K562 (cell line): Measurements from ENCODE around the gene GPR107. TPM values are rescaled to one million over a fixed set of nuclear protein-coding genes. Genes with fewer than 3 reads are reported as not detected.

Experiments used
- BACH1 ChIP-seq: fragments of 200-800 bp; sonication (Bioruptor generic); IDR thresholded peaks from 2 replicates; pipeline ENCODE4 v1.6.1; 2016; ENCODE audit warnings: missing genetic modification characterization, missing compliant biosample characterization
- CCNT2 ChIP-seq: IDR thresholded peaks from 2 replicates; pipeline ENCODE4 v1.6.1; 2011; ENCODE audit warnings: borderline replicate concordance, low read depth, mild to moderate bottlenecking, moderate library complexity, mixed read lengths, low read length; ENCODE audit not compliant: insufficient read length; ENCODE audit errors: extremely low read depth
- CHD4 ChIP-seq: fragments of 200-600 bp; sonication (generic); IDR thresholded peaks from 3 replicates; pipeline ENCODE4 v1.6.1; 2012; ENCODE audit warnings: low read depth, mild to moderate bottlenecking, mixed read lengths, low read length, inconsistent platforms; ENCODE audit not compliant: insufficient read depth, insufficient replicate concordance, poor library complexity, severe bottlenecking
- GABPA ChIP-seq: fragments of 200-800 bp; sonication (Bioruptor generic); conservative IDR thresholded peaks from 2 replicates; pipeline ENCODE4 v1.6.1; 2016; ENCODE audit warnings: low read depth, missing genetic modification characterization, missing compliant biosample characterization
- HDAC2 ChIP-seq: fragments of 450-650 bp; IDR thresholded peaks from 2 replicates; pipeline ENCODE4 v1.6.1; 2016; ENCODE audit warnings: mild to moderate bottlenecking
- KLF6 ChIP-seq: fragments of 250-450 bp; sonication (Bioruptor Pico); IDR thresholded peaks from 2 replicates; pipeline ENCODE4 v1.4.0; 2020; ENCODE audit warnings: mild to moderate bottlenecking, moderate library complexity, borderline replicate concordance
- MTA1 ChIP-seq: fragments of 450-650 bp; IDR thresholded peaks from 2 replicates; pipeline ENCODE4 v1.6.1; 2017; ENCODE audit warnings: borderline replicate concordance
- NCOA4 ChIP-seq: fragments of 450-650 bp; IDR thresholded peaks from 2 replicates; pipeline ENCODE4 v1.6.1; 2018; ENCODE audit warnings: mild to moderate bottlenecking; ENCODE audit not compliant: partially characterized antibody
- RBM22 ChIP-seq: fragments of 200-400 bp; formaldehyde crosslinking; IDR thresholded peaks from 2 replicates; pipeline ENCODE4 v1.6.1; 2018; ENCODE audit warnings: low read length, low read depth; ENCODE audit not compliant: poor library complexity, severe bottlenecking
- RBM39 ChIP-seq: fragments of 200-400 bp; formaldehyde crosslinking; optimal IDR thresholded peaks from 2 replicates; pipeline ENCODE3; 2018; ENCODE audit warnings: low read depth, low read length
- RFX7 ChIP-seq: fragments of 250-450 bp; sonication (Bioruptor Pico); IDR thresholded peaks from 2 replicates; pipeline ENCODE4 v1.5.1; 2021; ENCODE audit warnings: mild to moderate bottlenecking
- SMAD1 ChIP-seq: fragments of 150-350 bp; IDR thresholded peaks from 2 replicates; pipeline ENCODE4 v1.6.1; 2014; ENCODE audit warnings: low read length, low read depth; ENCODE audit not compliant: partially characterized antibody
- SMARCA4 ChIP-seq: fragments of 450-650 bp; IDR thresholded peaks from 2 replicates; pipeline ENCODE4 v1.6.1; 2016
- SMARCB1 ChIP-seq: IDR thresholded peaks from 2 replicates; pipeline ENCODE4 v1.6.1; 2011; ENCODE audit warnings: improper control_type of control experiment, low read depth; ENCODE audit not compliant: insufficient read length
- SRSF1 ChIP-seq: fragments of 200-400 bp; formaldehyde crosslinking; IDR thresholded peaks from 2 replicates; pipeline ENCODE4 v1.6.1; 2017; ENCODE audit warnings: mild to moderate bottlenecking, low read depth, low read length, moderate library complexity
- STAT5B ChIP-seq: fragments of 250-450 bp; sonication (Bioruptor Pico); IDR thresholded peaks from 2 replicates; pipeline ENCODE4 v1.8.0; 2021; ENCODE audit warnings: mild to moderate bottlenecking, inconsistent platforms
- TAL1 ChIP-seq: fragments of 450-650 bp; IDR thresholded peaks from 2 replicates; pipeline ENCODE4 v1.6.1; 2016; ENCODE audit warnings: mild to moderate bottlenecking
- TBP ChIP-seq: optimal IDR thresholded peaks from 2 replicates; pipeline ENCODE3; 2011; ENCODE audit warnings: low read depth, low read length, improper control_type of control experiment
- YBX1 ChIP-seq: fragments of 450-650 bp; IDR thresholded peaks from 2 replicates; pipeline ENCODE4 v1.7.1; 2016; ENCODE audit warnings: mild to moderate bottlenecking
- ZFPM2 ChIP-seq: fragments of 250-450 bp; sonication (Bioruptor Pico); IDR thresholded peaks from 2 replicates; pipeline ENCODE4 v1.5.1; 2022; ENCODE audit warnings: mild to moderate bottlenecking
- ZNF174 ChIP-seq: fragments of 250-450 bp; sonication (Bioruptor Pico); IDR thresholded peaks from 2 replicates; pipeline ENCODE4 v1.4.0; 2020; ENCODE audit warnings: mild to moderate bottlenecking
- ZNF780A ChIP-seq: fragments of 250-450 bp; sonication (Bioruptor Pico); IDR thresholded peaks from 2 replicates; pipeline ENCODE4 v1.5.0; 2021; ENCODE audit warnings: mild to moderate bottlenecking
- polyA plus RNA-seq, 8 experiments: library from polyadenylated mRNA; depleted of rRNA in 4 of 8; stranded (reverse) in 5 of 8; unstranded in 3 of 8; fragments of >200 nt; fragmentation: Nextera tagmentation in 2 of 8; fragmentation: Illumina TruSeq in 1 of 8; extraction: Ambion mirVana in 2 of 8; extraction: Trizol in 1 of 8; gene quantifications; 2 replicates each; pipeline versions ENCODE4 v1.2.1 to v1.2.3, GENCODE V29; 2011 to 2014; ENCODE audit warnings: inconsistent platforms in 1 of 8, missing spikeins in 1 of 8
- total RNA-seq, 7 experiments: library from RNA; depleted of rRNA in 6 of 7; stranded (reverse); fragments of >200 nt in 6 of 7; fragmentation: Illumina TruSeq in 2 of 7; extraction: Trizol in 2 of 7; gene quantifications; 2 replicates each; pipeline versions ENCODE4 v1.2.1 to v1.2.3, GENCODE V29; 2011 to 2021; ENCODE audit warnings: low replicate concordance in 1 of 7
- TF ChIP-seq, protein P1 (sequence below): IDR thresholded peaks from 3 replicates; pipeline ENCODE4 v1.6.1; 2011; ENCODE audit warnings: borderline replicate concordance, mild to moderate bottlenecking, moderate library complexity; ENCODE audit not compliant: insufficient read length; ENCODE audit errors: extremely low read depth

Gene GPR107
- total and polyA plus RNA-seq, 9 of the 15 experiments (the other 6 are each of a cell fraction or from before 2014, with no cell fraction given) = 3.2 to 34.6 (median 14.4) TPM

DNA sequence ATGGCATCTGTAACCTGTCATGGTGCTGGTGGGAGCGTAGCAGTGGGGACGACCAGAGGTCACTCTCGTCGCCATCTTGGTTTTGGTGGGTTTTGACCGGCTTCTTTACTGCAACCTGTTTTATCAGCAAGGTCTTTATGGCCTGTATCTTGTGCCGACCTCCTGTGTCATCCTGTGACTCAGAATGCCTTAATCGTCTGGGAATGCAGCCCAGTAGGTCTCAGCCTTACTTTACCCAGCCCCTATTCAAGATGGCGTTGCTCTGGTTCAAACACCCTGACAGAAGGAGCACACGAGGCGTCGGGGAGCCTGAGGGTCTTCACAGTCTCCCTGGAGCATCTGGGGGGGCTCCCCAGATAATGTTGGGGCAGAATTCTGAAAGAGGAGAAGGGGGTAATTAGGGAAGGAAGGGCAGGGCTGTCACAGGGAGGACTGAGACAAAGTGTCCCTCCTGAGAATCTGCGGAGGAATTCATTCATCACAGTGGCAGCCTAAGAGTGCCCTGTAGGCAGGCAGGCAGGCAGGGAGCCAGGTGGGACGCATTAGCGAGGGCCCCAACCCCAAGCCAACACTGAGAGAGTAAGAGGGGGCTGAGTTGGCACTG lies 97.2 kb downstream of the GPR107 start (continued):
- TF ChIP-seq KLF6 (CRISPR knock-in tag) (peak; percentile 93; the same call in 1 of the 2 replicates), SMARCB1 (no peak), CCNT2 (no peak), RFX7 (CRISPR knock-in tag) (peak; percentile 75; the same call in 1 of the 2 replicates), NCOA4 (no peak), RBM39 (no peak), YBX1 (no peak), RBM22 (no peak), SMAD1 (no peak), ZFPM2 (CRISPR knock-in tag) (0 out of 2 replicates have a peak, but pooled peaks have one; percentile 39), MTA1 (peak; percentile 64; the same call in 1 of the 2 replicates), SMARCA4 (peak; percentile 76), CHD4 (no peak), TBP (no peak), HDAC2 (peak; percentile 74), STAT5B (CRISPR knock-in tag) (peak; percentile 79; the same call in 1 of the 2 replicates), GABPA (tag) (0 out of 2 replicates have a peak, but pooled peaks have one; percentile 31), ZNF174 (CRISPR knock-in tag) (no peak), BACH1 (tag) (peak; percentile 93), TAL1 (peak; percentile 28; the same call in 1 of the 2 replicates), ZNF780A (CRISPR knock-in tag) (no peak), SRSF1 (no peak)
- TF ChIP-seq, protein P1, sequence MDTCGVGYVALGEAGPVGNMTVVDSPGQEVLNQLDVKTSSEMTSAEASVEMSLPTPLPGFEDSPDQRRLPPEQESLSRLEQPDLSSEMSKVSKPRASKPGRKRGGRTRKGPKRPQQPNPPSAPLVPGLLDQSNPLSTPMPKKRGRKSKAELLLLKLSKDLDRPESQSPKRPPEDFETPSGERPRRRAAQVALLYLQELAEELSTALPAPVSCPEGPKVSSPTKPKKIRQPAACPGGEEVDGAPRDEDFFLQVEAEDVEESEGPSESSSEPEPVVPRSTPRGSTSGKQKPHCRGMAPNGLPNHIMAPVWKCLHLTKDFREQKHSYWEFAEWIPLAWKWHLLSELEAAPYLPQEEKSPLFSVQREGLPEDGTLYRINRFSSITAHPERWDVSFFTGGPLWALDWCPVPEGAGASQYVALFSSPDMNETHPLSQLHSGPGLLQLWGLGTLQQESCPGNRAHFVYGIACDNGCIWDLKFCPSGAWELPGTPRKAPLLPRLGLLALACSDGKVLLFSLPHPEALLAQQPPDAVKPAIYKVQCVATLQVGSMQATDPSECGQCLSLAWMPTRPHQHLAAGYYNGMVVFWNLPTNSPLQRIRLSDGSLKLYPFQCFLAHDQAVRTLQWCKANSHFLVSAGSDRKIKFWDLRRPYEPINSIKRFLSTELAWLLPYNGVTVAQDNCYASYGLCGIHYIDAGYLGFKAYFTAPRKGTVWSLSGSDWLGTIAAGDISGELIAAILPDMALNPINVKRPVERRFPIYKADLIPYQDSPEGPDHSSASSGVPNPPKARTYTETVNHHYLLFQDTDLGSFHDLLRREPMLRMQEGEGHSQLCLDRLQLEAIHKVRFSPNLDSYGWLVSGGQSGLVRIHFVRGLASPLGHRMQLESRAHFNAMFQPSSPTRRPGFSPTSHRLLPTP = no peak
